Measurements from ENCODE around the gene DPAGT1.
A peak's percentile ranks its signal among the peaks of the same experiment; 100 is the strongest.
"Not testable (repeated sequence)": the region's sequence is repeated elsewhere in the genome, so short reads cannot be mapped to it uniquely, and the experiment has no call there.

Gene DPAGT1

DNA sequence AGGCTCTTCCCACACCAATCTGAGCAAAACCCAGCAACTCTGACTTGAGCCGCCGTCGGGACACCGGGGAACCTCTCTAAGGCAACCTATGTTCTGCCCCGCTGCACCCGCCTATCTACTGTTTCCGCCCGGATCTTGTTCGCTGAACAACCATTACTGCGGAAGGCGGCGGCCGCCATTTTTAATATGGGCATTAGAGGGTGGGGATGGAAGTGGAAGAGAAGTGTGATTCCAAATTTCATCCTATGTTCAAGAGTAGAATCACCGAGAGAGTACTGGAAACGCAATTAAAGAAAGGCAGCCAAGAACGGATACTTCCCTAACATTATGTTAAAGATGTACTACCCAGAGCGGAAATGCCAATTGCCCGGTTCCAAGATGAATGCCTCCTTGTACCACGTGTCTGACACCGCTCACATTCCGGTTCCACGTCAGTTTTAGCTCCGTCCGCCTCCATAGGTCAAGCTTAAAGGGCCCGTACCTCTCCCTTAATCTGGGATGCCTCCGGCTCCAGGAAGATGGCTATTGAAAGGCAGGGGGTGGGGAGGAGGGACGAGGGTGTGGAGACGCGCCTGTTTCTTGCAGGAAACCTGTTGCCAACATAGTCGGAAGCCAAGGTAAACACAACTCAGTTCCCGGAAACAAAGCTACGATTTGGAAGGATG lies at the start of gene DPAGT1:
TSS of gene DPAGT1 (minus strand) at position 95 of the 665 bp plus-strand sequence. CDS start 198 bp downstream, outside the sequence.
- DNase-seq = peak; percentile 97

- no peak for DNase-seq
These were observed 48.2 kb upstream of the DPAGT1 start for GRCh38 chr11:119149786-119150275.

- DNase-seq = no peak
These were observed 47.5 kb upstream of the DPAGT1 start, which contains the start of gene ABCG4 for GRCh38 chr11:119149018-119149785. ABCG4 (plus strand) TSS chr11:119149052; CDS start chr11:119149966, 914 bp downstream.

DNA sequence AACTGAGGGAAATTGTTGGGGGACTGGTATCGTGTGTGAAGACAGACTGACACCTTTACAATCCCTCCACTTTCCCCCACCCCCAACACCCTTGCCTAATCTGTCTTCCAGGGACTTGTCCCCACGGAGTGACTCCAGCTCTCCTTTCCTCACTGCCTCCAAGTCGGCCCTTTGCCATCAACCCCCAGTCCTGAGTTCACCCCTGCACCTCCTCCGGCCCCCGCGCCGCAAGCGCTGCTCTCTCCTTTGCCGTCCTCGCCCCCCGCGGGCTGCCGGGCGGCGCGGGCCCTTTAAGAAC lies 47.0 kb upstream of the DPAGT1 start:
- no peak for DNase-seq

GRCh38 chr11:119147604-119148333 lies 46.1 kb upstream of the DPAGT1 start:
- DNase-seq = no peak

- DNase-seq = no peak
These were observed 43.9 kb upstream of the DPAGT1 start for GRCh38 chr11:119145551-119145950.

DNA sequence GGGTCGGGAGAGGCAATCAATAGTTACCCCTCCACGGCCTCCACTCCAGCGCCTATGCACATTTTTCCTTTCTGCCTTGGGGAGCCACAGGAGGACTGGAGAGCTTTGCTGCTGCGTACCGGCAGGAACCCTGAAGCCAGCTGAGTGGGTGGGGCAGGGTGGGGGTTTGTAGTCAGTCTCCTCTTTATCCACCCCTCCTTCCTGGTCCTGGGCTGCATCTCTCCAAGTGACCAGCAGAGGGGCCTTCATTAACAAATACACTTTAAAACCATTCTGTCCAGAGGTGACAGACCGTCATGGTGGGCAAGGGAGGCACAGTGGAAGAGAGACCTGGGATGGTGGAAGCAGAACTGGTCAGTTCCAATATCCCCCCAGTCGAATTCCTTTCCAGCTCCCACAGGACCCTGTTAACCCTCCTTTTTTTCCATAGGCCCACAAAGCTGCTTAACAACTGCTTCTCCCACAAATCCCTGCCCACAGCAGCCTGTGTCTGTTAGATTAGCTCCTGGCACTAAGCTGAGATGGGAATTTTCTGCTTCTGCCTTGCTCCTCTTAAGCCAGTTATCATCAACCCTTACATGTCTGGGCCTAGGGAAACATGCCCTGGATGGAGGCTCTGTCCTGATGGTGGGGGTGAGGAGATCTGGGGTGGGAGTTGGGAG lies 43.3 kb upstream of the DPAGT1 start:
- peak; percentile 93 for DNase-seq

DNA sequence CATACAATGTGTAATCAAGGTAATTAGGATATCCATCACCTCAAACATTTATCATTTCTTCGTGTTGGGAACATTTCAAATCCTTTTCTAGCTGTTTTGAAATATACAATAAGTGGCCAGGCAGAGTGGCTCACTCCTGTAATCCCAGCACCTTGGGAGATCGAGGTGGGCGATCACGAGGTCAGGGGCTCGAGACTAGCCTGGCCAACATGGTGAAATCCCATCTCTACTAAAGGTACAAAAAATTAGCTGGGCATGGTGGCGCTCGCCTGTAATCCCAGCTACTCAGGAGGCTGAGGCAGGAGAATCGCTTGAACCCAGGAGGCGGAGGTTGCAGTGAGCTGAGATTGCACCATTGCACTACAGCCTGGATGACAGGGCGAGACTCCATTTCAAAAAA lies 37.6 kb upstream of the DPAGT1 start:
- DNase-seq = not testable (repeated sequence)

DNA sequence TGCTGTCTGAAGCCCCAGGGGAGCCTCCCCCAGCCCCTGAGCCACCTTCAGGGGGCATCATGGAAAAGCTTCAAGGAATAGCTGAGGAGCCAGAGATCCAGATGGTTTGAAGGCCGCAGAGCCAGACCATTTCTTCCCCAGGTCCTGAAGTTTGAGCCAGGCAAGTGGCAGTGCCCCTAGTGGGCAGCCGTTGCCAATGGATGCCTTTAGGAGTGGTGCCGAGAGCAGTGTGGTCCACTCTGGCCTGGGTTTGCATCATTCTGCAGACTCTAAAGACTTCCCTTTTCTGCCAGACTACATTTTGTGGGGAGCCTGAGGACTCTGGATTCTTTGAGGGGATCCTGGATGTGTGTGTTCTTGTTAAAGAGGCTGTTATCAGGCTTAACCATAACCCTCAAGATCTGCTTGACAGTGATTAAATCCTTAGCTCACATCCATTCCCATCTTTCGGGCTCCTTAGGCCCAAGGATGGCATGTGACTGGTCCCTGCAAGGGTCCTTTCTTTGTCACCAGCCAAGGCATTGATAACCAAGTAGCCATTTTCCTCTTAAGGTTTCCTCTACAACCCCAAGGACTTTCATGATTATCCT lies 32.8 kb upstream of the DPAGT1 start:
- DNase-seq = peak; percentile 68

DNA sequence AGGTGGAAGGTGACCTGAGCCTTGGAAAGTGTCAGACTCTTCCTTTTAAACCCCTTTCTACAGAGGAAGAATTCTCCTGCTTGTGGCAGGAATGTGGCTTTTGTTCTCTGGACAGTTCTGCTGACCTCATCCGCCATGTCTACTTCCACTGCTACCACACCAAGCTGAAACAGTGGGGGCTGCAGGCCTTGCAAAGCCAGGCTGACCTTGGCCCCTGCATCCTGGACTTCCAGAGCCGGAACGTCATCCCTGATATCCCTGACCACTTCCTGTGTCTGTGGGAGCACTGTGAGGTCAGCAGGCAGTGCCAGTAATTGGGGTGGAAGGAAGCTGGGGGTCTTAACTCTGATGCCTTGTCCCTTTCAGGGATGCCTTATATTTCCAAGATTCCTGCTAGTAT lies 29.0 kb upstream of the DPAGT1 start:
- DNase-seq = no peak

DNA sequence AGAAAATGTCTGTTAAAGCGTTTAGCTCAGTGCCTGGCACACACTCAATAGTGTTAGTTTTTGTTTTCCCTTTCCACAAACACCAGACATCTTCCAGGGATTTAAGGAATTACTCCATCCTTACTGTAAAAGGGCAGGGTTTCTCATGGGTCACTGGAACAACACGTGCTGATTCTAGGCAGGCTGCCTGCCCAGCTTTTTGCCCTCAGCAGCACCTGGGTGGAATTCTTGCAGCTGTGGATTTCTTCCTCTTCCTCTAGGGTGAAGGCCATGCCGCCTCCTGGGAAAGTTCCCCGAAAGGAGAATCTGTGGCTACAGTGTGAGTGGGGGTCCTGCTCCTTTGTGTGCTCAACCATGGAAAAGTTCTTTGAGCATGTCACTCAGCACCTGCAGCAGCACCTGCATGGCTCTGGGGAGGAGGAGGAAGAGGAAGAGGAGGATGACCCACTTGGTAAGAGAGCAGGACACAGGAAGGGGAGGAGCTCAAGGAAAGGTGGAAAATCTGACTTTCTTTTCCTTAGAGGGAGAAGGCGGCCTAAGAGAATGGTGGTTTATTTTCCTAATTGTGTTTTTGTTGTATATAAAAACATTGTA lies 25.1 kb upstream of the DPAGT1 start:
- no peak for DNase-seq

GRCh38 chr11:119125821-119126220 lies 24.2 kb upstream of the DPAGT1 start:
- no peak for DNase-seq

- DNase-seq = no peak
These were observed 20.1 kb upstream of the DPAGT1 start for GRCh38 chr11:119121811-119122124.

DNA sequence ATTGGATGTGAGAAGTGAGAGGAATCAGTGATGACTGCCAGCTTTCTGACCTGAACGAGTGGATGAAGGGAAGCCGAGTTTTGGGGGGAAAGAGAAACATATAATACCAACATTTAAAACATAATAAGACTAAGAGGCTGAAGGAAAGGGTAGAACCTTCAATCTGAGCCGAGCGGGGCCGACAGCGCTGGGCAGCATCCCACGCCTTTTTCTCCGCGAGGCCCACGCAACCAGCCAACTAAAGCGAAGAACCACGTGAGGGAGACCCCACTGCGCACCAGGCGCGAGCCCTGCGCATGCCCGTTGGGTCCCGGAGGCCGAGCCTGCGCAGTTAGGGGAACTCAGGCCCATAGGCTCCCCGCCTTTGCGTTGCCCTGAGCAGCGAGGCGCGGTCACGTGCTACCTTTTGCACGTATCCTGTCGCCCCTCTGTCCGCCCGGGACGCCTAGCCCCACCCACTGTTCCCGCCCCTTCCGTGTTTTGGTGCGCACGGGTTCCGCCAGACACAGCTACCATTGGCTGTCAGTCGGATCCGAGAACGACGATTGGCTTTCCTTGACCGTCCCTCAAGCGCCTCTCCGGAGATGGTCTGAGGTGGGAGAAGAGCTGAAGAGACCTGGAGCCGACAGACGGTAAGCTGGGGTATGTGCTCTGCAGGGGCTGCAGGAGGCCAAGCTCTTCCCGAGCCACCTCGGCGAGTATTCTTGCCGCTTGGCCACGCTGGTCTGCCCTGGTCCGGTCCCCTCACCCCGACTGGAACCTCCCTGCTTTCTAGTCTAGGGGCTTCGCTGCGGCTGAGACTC lies 19.6 kb upstream of the DPAGT1 start, which contains the start of gene HINFP:
TSS of gene HINFP (plus strand) at position 573 of the 803 bp plus-strand sequence. CDS start 5,365 bp downstream, outside the sequence.
- DNase-seq = peak; percentile 100

DNA sequence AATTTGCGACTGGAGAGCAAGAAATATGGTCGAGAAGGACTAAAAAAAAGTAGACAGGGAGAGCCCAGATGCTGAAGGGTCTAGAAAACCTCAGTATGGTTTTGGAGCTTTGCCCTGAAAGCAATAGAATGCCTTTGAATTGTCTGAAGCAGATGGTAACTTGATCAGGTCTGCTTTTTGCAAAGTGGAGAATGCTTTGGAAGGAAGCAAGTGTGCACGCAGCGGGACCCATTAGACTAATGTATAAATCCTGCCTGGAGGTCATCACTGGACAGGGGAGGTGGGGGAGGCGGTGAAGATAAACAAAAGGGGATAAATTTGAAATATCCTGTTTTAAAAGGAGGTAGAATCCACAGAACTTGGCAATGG lies 19.0 kb upstream of the DPAGT1 start:
- peak; percentile 30 for DNase-seq

- DNase-seq = no peak
These were observed 17.3 kb upstream of the DPAGT1 start for GRCh38 chr11:119118946-119119345.

GRCh38 chr11:119118227-119118626 lies 16.6 kb upstream of the DPAGT1 start:
- no peak for DNase-seq

DNA sequence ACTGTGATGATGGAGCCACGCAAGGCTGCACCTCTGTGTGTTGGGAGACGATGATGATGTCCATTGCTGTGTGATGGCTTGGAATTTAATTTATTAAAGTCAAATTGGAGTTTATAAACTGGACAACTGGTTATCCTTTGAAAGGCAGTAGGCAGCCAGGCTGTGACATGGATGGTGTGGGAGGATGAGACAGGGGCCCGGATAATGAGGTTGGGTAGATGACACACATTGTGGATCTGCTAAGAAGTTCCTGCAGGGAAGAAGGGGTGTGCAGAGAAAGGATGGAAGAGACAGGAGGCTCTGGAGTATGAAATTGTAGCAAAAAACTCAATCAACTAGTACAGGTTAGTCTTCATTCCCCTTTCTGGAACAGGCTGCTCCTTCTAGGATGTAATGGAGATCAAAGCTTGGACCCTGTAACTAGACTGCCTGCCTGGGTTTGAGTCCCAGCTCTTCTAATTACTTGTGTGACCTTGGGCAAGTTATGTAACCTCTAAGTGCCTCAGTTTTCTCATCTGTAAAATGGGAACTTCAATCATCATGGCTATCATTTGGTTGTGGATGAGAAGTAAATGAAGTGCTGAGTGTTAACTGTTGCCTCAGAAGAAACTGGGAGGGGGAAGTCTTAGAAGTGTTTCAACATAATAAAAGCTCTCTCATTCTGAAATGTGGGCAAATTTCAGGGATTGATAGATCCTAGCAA lies 15.5 kb upstream of the DPAGT1 start:
- DNase-seq = no peak

GRCh38 chr11:119116601-119117000 lies 14.9 kb upstream of the DPAGT1 start:
- DNase-seq = no peak

- DNase-seq = no peak
These were observed 14.6 kb upstream of the DPAGT1 start for GRCh38 chr11:119116235-119116594.
